Measurements from ENCODE around the gene LORICRIN.
"Not testable (repeated sequence)": the region's sequence is repeated elsewhere in the genome, so short reads cannot be mapped to it uniquely, and the experiment has no call there.

The LORICRIN gene

GRCh38 chr1:153229076-153229829 is 30.2 kb upstream of the LORICRIN start:
- not testable (repeated sequence) for H3K4me1 ChIP-seq (ENCODE audit: insufficient read depth, low read length); H3K9me3 ChIP-seq (ENCODE audit: insufficient read depth, low read depth, low read length); H3K27me3 ChIP-seq (ENCODE audit: insufficient read depth, low read length); H3K27ac ChIP-seq (ENCODE audit: low read depth, low read length); H3K36me3 ChIP-seq (ENCODE audit: insufficient read depth, low read length); H3K9ac ChIP-seq (ENCODE audit: low read depth, low read length); H3K4me3 ChIP-seq (ENCODE audit: low read length)
- 65% methylated on average over 10 of the region's 12 CpGs for WGBS

GRCh38 chr1:153231363-153231762 is 28.1 kb upstream of the LORICRIN start:
- Histone ChIP-seq H3K9ac (ENCODE audit: low read depth, low read length) (no peak overlapping the region), H3K36me3 (ENCODE audit: insufficient read depth, low read length) (no peaks in the 10 kb centered on the region), H3K4me3 (ENCODE audit: low read length) (no peak overlapping the region), H3K27me3 (ENCODE audit: insufficient read depth, low read length) (no peaks in the 10 kb centered on the region), H3K27ac (ENCODE audit: low read depth, low read length) (no peak overlapping the region), H3K9me3 (ENCODE audit: insufficient read depth, low read depth, low read length) (no peaks in the 10 kb centered on the region), H3K4me1 (ENCODE audit: insufficient read depth, low read length) (no peaks in the 10 kb centered on the region)
- 86% methylated on average over 4 of the region's 4 CpGs for WGBS

- H3K9me3 ChIP-seq (ENCODE audit: insufficient read depth, low read depth, low read length): no peaks in the 10 kb centered on the region
- H3K4me3 ChIP-seq (ENCODE audit: low read length): no peak overlapping the region
- H3K4me1 ChIP-seq (ENCODE audit: insufficient read depth, low read length): no peaks in the 10 kb centered on the region
- WGBS: 75% methylated on average over 2 of the region's 2 CpGs
- no peak overlapping the region for H3K27ac ChIP-seq (ENCODE audit: low read depth, low read length)
- H3K27me3 ChIP-seq (ENCODE audit: insufficient read depth, low read length): no peaks in the 10 kb centered on the region
- no peaks in the 10 kb centered on the region for H3K36me3 ChIP-seq (ENCODE audit: insufficient read depth, low read length)
- H3K9ac ChIP-seq (ENCODE audit: low read depth, low read length): no peak overlapping the region
Measured at GRCh38 chr1:153231785-153232184, 27.7 kb upstream of the LORICRIN start.

GRCh38 chr1:153232553-153232952 is 26.9 kb upstream of the LORICRIN start:
- 72% methylated on average over 3 of the region's 3 CpGs for WGBS
- no peaks in the 10 kb centered on the region for H3K9me3 ChIP-seq (ENCODE audit: insufficient read depth, low read depth, low read length)
- H3K27me3 ChIP-seq (ENCODE audit: insufficient read depth, low read length): no peaks in the 10 kb centered on the region
- H3K4me1 ChIP-seq (ENCODE audit: insufficient read depth, low read length): no peaks in the 10 kb centered on the region
- no peaks in the 10 kb centered on the region for H3K36me3 ChIP-seq (ENCODE audit: insufficient read depth, low read length)
- H3K9ac ChIP-seq (ENCODE audit: low read depth, low read length): no peak overlapping the region
- no peak overlapping the region for H3K27ac ChIP-seq (ENCODE audit: low read depth, low read length)
- no peak overlapping the region for H3K4me3 ChIP-seq (ENCODE audit: low read length)

- WGBS: 70% methylated on average over 1 of the region's 1 CpG
- H3K4me3 ChIP-seq (ENCODE audit: low read length): no peak overlapping the region
- no peak overlapping the region for H3K27ac ChIP-seq (ENCODE audit: low read depth, low read length)
- no peak overlapping the region for H3K9ac ChIP-seq (ENCODE audit: low read depth, low read length)
- no peaks in the 10 kb centered on the region for H3K27me3 ChIP-seq (ENCODE audit: insufficient read depth, low read length)
- no peaks in the 10 kb centered on the region for H3K9me3 ChIP-seq (ENCODE audit: insufficient read depth, low read depth, low read length)
- no peaks in the 10 kb centered on the region for H3K4me1 ChIP-seq (ENCODE audit: insufficient read depth, low read length)
- no peaks in the 10 kb centered on the region for H3K36me3 ChIP-seq (ENCODE audit: insufficient read depth, low read length)
Measured at GRCh38 chr1:153233448-153233847, 26.0 kb upstream of the LORICRIN start.

- H3K4me1 ChIP-seq (ENCODE audit: insufficient read depth, low read length): no peaks in the 10 kb centered on the region
- no peak overlapping the region for H3K4me3 ChIP-seq (ENCODE audit: low read length)
- H3K9me3 ChIP-seq (ENCODE audit: insufficient read depth, low read depth, low read length): no peaks in the 10 kb centered on the region
- no peak overlapping the region for H3K9ac ChIP-seq (ENCODE audit: low read depth, low read length)
- no peaks in the 10 kb centered on the region for H3K27me3 ChIP-seq (ENCODE audit: insufficient read depth, low read length)
- no peak overlapping the region for H3K27ac ChIP-seq (ENCODE audit: low read depth, low read length)
- no peaks in the 10 kb centered on the region for H3K36me3 ChIP-seq (ENCODE audit: insufficient read depth, low read length)
- WGBS: 85% methylated on average over 2 of the region's 2 CpGs
Measured at GRCh38 chr1:153238527-153238926, 21.0 kb upstream of the LORICRIN start.

- Histone ChIP-seq H3K27ac (ENCODE audit: low read depth, low read length) (no peak overlapping the region), H3K27me3 (ENCODE audit: insufficient read depth, low read length) (no peaks in the 10 kb centered on the region), H3K4me3 (ENCODE audit: low read length) (no peak overlapping the region), H3K9ac (ENCODE audit: low read depth, low read length) (no peak overlapping the region), H3K9me3 (ENCODE audit: insufficient read depth, low read depth, low read length) (no peaks in the 10 kb centered on the region), H3K4me1 (ENCODE audit: insufficient read depth, low read length) (no peaks in the 10 kb centered on the region), H3K36me3 (ENCODE audit: insufficient read depth, low read length) (no peaks in the 10 kb centered on the region)
- WGBS: 71% methylated on average over 1 of the region's 1 CpG
Measured at GRCh38 chr1:153242160-153242559, 17.3 kb upstream of the LORICRIN start.

- WGBS: 81% methylated on average over 4 of the region's 4 CpGs
Measured at GRCh38 chr1:153245466-153245865, 14.0 kb upstream of the LORICRIN start.

GRCh38 chr1:153246018-153246417 is 13.5 kb upstream of the LORICRIN start:
- no peaks in the 10 kb centered on the region; the same call in 1 of the 2 replicates for H3K27me3 ChIP-seq (ENCODE audit: insufficient read depth, low read length)
- WGBS: 33% methylated on average over 1 of the region's 1 CpG
- no peak overlapping the region for H3K27ac ChIP-seq (ENCODE audit: low read depth, low read length)
- H3K36me3 ChIP-seq (ENCODE audit: insufficient read depth, low read length): no peaks in the 10 kb centered on the region
- no peak overlapping the region for H3K9ac ChIP-seq (ENCODE audit: low read depth, low read length)
- no peaks in the 10 kb centered on the region for H3K4me1 ChIP-seq (ENCODE audit: insufficient read depth, low read length)
- no peak overlapping the region for H3K4me3 ChIP-seq (ENCODE audit: low read length)
- no peaks in the 10 kb centered on the region for H3K9me3 ChIP-seq (ENCODE audit: insufficient read depth, low read depth, low read length)

More at GRCh38 chr1:153245466-153245865, 14.0 kb upstream of the LORICRIN start:
- Histone ChIP-seq H3K9ac (ENCODE audit: low read depth, low read length) (no peak overlapping the region), H3K4me1 (ENCODE audit: insufficient read depth, low read length) (no peaks in the 10 kb centered on the region), H3K36me3 (ENCODE audit: insufficient read depth, low read length) (no peaks in the 10 kb centered on the region), H3K4me3 (ENCODE audit: low read length) (no peak overlapping the region), H3K27ac (ENCODE audit: low read depth, low read length) (no peak overlapping the region), H3K9me3 (ENCODE audit: insufficient read depth, low read depth, low read length) (no peaks in the 10 kb centered on the region), H3K27me3 (ENCODE audit: insufficient read depth, low read length) (no peaks in the 10 kb centered on the region)

- Histone ChIP-seq H3K4me1 (ENCODE audit: insufficient read depth, low read length) (no peaks in the 10 kb centered on the region), H3K27me3 (ENCODE audit: insufficient read depth, low read length) (no peaks in the 10 kb centered on the region; the same call in 1 of the 2 replicates), H3K36me3 (ENCODE audit: insufficient read depth, low read length) (no peaks in the 10 kb centered on the region), H3K9ac (ENCODE audit: low read depth, low read length) (no peak overlapping the region), H3K4me3 (ENCODE audit: low read length) (no peak overlapping the region), H3K27ac (ENCODE audit: low read depth, low read length) (no peak overlapping the region), H3K9me3 (ENCODE audit: insufficient read depth, low read depth, low read length) (no peaks in the 10 kb centered on the region)
- 52% methylated on average over 2 of the region's 2 CpGs for WGBS
Measured at GRCh38 chr1:153246825-153247224, 12.7 kb upstream of the LORICRIN start.

- no peak overlapping the region for H3K4me3 ChIP-seq (ENCODE audit: low read length)
- no peak overlapping the region for H3K9ac ChIP-seq (ENCODE audit: low read depth, low read length)
- H3K36me3 ChIP-seq (ENCODE audit: insufficient read depth, low read length): no peaks in the 10 kb centered on the region
- no peaks in the 10 kb centered on the region for H3K9me3 ChIP-seq (ENCODE audit: insufficient read depth, low read depth, low read length)
- WGBS: 69% methylated on average over 5 of the region's 5 CpGs
- H3K27ac ChIP-seq (ENCODE audit: low read depth, low read length): no peak overlapping the region
- no peaks in the 10 kb centered on the region for H3K4me1 ChIP-seq (ENCODE audit: insufficient read depth, low read length)
- H3K27me3 ChIP-seq (ENCODE audit: insufficient read depth, low read length): no peaks in the 10 kb centered on the region; the same call in 1 of the 2 replicates
Measured at GRCh38 chr1:153248176-153248879, 11.2 kb upstream of the LORICRIN start.
